HG03175 (cell line): ENCODE data around the gene KRTAP10-11.
"Not testable (repeated sequence)": the region's sequence is repeated elsewhere in the genome, so short reads cannot be mapped to it uniquely, and the experiment has no call there.

Experiments
- ATAC-seq: cut with Tn5 transposase; IDR thresholded peaks from one replicate; pipeline ENCODE4 v1.9.1; 2021; ENCODE audit warnings: mild to moderate bottlenecking, moderate library complexity; ENCODE audit not compliant: unreplicated experiment

KRTAP10-11 gene

GRCh38 chr21:44658913-44659595, 12.8 kb downstream of the KRTAP10-11 start:
- no peak for ATAC-seq

DNA sequence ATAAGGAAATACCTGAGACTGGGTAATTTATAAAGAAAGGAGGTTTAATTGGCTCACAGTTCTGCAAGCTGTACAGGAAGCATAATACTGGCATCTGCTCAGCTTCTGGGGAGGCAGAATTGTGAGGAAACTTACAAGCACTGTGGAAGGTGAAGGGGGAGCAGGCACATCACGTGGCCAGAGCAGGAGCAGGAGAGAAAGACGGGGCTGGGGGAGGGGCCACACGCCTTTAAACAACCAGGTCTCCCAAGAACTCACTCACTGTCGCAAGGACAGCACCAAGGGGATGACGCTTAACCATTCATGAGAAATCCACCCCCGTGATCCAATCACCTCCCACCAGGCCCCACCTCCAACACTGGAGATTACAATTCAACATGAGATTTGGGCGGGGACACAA, 15.4 kb downstream of the KRTAP10-11 start:
- not testable (repeated sequence) for ATAC-seq

DNA sequence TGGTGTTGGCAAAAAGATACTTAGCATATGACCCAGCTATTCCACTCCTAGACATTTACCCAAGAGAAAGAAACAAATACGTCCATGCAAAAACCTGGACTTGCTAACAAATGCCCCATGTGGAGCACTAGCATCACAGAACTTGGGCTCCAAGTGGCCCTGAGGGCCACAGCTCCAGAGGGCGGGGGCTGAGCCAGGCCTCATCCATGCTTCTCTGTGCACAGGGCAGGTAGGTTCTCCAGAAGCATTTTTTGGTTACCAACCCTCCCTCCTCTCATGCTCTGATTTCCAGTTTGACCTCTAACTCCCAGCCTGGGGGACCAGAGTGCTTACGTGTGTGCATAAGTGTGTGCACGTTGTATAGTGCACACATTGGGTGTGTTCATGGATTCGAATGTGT, 18.5 kb downstream of the KRTAP10-11 start:
- ATAC-seq, result no peak

DNA sequence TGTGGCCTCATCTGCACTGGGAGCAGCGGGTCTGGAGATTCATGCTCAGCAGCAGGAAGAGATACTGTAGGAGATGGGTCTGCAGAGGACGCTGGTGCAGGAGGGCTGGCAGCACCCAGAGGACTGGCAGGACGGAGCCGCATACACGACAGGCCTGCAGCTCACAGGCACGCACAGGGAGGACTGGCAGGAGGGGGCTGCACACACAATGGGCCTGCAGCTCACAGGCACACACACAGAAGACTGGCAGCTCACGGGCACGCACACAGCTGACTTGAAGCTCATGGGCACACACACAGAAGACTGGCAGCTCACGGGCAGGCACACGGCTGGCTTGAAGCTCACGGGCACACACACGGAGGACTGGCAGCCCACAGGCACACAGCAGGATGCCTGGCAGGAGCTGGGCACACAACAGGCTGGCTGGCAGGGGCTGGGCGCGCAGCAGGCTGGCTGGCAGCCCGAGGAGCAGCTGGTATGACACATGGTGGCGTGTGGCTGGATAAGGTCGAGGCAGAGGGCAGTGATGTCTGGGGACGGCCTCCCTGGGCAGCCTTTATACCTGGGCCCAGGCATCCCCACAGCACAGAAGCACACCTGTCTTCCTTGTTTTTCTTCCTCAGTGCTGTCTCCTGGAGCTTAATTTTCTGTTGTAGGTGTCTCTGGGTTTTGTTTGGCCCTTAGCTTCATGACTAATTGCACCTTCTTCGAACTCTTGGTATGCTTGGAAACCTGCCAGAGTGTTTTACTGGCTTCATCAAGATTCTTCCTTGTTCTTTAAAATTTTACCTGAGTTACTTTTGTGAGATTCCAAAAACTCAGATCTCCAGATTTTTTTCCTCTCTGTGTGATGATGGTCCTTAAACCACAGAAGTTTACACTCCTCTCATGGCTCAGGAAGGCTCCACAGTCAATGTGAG, 20.4 kb downstream of the KRTAP10-11 start, which contains the start of gene KRTAP12-2:
Gene KRTAP12-2 (minus strand): TSS at position 527 of the 920 bp plus-strand sequence. CDS start 41 bp downstream, at position 486.
- no peak for ATAC-seq

GRCh38 chr21:44667612-44668011, 21.4 kb downstream of the KRTAP10-11 start:
- ATAC-seq, result no peak

DNA sequence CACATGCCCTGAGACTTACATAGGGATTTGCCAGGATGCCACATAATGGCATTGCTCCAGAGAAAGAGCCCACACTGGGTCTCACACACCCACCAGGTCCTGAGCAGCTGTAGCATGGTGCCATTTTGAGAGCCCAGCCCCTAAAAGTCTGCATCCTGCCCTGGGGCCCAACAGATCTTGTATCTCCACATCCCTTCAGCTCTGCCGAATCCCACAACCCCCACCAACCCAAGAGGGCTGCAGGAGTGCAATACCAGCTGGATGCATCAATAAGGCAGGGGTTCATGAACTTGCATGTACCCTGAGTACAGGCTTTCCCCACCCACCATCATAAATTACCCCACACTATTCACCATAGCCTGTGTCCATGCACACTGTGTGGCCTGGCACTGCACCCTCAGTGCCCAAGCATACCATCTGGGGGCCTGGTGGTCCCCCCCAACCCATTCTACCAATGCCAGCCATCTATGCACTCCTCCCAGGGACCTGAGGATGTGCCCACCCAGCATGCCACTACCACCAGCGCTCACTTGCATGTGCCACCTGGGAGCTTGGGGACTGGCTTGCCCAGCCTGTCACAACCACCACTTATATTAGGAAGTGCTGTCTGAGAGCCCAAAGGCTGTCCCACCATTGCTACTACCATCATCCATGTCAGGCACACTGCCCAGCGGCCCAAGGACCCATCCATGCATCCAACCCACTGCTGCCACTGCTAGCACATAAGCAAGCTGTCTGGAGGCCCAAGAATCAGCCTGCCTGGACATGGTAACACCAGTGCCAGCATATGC, 24.6 kb downstream of the KRTAP10-11 start:
- no peak for ATAC-seq

DNA sequence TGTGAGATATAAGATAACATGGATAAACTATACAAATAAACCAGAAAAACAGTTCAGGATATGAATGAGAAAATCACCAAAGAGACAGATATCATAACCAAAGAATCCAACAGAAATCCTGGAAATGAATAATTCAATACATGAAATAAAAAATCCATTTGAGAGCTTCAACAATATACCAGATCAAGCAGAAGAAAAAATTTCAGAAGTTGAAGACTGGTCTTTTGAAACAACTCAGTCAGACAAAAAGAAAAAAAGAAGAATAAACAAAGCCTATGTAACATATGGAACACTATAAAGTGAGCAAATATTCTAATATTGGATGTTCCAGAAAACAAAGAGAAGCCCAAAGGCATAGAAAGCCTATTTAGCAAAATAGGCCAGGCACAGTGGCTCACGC, 25.7 kb downstream of the KRTAP10-11 start:
- no peak for ATAC-seq

- ATAC-seq, result no peak
These were observed 31.7 kb downstream of the KRTAP10-11 start for GRCh38 chr21:44677881-44678280.

GRCh38 chr21:44681152-44681551, 34.9 kb downstream of the KRTAP10-11 start:
- no peak for ATAC-seq

DNA sequence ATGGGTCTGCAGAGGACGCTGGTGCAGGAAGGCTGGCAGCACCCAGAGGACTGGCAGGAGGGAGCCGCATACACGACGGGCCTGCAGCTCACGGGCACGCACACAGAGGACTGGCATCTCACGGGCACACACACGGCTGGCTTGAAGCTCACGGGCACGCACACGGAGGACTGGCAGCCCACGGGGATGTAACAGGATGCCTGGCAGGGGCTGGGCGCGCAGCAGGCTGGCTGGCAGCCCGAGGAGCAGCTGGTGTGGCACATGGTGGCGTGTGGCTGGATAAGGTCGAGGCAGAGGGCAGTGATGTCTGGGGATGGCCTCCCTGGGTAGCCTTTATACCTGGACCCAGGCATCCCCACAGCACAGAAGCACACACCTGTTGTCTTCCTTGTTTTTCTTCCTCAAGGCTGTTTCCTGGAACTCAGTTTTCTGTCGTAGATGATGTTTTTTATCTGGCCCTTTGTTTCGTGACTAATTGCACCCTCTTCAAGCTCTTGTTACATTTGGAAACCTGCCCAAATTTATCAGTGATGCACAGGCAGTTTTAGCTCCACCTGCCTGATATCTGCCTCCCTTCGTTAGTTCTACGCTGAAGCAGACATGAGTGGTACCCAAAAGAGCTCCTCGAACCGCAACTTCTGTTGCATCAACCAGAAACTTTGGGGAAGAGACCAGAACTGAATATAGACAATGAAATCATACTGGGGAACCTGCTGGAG, 35.8 kb downstream of the KRTAP10-11 start, which contains the start of gene KRTAP12-1:
Gene KRTAP12-1 (minus strand): TSS at position 303 of the 719 bp plus-strand sequence. CDS start 40 bp downstream, at position 263.
- no peak for ATAC-seq

- ATAC-seq, result no peak
These were observed 36.5 kb downstream of the KRTAP10-11 start for GRCh38 chr21:44682580-44683151.

GRCh38 chr21:44684077-44684476, 37.9 kb downstream of the KRTAP10-11 start:
- no peak for ATAC-seq

- ATAC-seq, result no peak
These were observed 38.3 kb downstream of the KRTAP10-11 start for GRCh38 chr21:44684483-44684882.

- not testable (repeated sequence) for ATAC-seq
These were observed 38.8 kb downstream of the KRTAP10-11 start for GRCh38 chr21:44685050-44685449.

GRCh38 chr21:44686000-44686781, 40.0 kb downstream of the KRTAP10-11 start:
- no peak for ATAC-seq

DNA sequence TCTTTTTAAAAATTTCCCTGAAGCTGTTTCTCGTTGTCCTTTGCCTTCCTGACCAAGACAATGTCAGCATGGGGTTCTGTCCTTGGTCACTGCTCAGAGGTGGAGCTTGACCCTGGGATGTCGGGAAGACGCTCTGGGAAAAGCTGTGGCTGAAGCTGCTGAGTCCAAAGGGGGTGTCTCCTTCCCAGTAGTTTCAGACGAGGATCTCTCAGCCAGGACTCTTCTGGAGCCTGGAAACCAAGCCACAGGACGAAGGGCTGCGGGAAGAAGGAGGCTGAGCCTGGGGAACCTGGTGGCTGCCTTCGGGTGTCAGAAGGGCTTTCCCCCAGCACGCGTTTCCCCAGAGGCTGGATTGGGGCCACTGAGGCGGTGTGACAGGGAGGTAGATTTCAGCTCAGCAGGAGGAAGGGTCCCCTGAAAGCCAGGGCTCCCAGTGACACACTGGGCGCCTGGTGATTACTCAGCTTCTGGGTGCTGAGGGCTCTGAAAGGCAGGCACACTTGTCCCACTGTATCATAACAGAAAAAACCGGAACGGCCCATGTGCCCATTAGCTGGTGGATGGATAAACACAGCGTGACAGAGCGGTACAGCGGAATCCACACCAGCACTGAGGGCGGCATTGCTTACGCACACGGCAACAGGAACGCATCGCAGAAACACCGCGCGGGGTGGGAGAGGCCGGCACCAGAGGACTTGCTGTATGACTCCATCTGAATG, 40.8 kb downstream of the KRTAP10-11 start:
- no peak for ATAC-seq

DNA sequence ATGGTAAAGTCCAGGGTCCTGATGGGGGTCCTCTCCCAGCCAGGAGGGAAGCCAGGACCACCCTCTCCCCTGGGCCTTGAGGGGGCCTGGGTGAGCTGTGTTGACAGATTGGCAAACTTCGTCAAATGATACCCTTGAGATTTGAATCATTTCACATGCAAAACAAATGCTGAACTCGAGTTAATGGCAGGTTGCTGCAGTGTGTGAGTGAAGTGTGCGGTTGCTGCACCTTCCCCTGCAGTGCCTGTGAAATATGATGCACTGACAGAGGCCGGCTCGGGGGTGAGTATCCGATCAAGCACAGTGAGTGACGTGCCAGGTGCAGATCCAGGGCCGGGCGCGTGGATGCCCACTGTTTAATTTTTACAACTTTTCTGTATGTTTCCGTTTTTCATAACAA, 41.5 kb downstream of the KRTAP10-11 start:
- ATAC-seq, result no peak

- ATAC-seq, result not testable (repeated sequence)
These were observed 43.5 kb downstream of the KRTAP10-11 start for GRCh38 chr21:44689740-44690139.

DNA sequence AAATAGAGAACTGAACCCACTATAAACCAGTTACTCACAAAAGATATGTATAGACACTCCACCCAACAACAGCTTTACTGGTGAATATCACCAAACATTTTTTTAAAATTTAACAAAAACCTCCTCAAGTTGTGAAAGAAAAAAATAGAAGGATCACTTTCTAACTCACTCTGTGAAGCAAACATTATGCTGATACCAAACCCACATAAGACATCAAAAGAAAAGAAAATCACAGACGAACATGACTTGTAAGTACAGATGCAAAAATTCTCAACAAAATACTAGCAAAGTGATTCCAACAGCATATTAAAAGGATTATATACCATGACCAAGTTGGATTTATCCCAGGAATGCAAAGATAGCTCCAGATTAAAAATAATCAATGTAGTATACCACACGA, 45.5 kb downstream of the KRTAP10-11 start:
- no peak for ATAC-seq
